HG03354 (cell line): ENCODE data around the gene MUC15.

ENCODE experiments used
- ATAC-seq: cut with Tn5 transposase; IDR thresholded peaks from one replicate; pipeline ENCODE4 v1.9.1; 2021; ENCODE audit warnings: mild to moderate bottlenecking; ENCODE audit not compliant: unreplicated experiment, poor library complexity, severe bottlenecking

The MUC15 gene

DNA sequence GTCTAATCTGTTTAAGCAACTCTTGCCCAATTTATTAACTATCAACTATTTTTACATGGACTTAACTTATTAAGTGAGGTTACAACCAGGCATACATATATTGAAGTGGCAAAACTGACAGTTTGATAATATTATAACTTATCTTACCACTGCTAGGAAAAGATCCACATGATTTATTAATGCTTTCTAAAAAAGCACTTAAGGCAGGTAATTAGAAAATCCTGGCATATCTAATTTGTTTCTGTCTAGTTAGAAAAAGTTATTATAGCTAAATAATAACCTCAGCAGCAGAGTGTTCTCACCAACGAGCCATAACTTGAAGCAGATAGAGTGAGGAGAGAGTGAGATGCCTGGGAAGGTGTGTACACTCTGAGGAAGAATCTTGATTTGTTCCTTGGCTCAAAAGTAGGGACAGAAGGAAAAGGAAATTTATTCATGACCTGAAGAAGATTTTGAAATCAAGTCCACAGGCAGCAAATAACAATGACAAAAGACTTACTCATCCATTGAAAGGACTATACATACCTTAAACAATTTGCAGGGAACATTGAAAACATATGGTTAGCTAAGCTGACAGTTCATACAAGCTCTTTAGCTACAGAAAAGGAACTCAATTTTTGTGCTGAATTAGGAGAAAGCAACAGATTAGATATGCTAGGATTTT is 7.1 kb upstream of the MUC15 start:
- ATAC-seq, result no peak

DNA sequence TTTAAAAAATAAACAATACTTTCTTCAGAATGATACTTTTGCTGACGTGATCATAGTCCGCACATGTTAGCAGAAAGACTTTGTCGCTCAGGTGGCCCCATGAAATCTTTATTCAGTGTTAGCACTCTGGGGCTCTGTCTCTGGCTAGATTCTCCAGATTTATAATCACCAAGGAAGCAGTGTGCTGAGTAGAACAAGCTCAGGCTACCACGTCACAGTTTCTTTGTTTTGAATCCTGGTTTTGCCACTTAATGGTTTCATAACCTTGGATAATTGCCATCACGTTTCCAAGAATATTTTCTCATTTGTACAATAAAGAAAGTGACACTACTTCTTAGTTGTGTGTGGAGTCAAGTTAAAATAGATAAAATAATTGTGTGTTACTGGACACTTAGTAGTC is 3.9 kb upstream of the MUC15 start:
- ATAC-seq, result no peak

DNA sequence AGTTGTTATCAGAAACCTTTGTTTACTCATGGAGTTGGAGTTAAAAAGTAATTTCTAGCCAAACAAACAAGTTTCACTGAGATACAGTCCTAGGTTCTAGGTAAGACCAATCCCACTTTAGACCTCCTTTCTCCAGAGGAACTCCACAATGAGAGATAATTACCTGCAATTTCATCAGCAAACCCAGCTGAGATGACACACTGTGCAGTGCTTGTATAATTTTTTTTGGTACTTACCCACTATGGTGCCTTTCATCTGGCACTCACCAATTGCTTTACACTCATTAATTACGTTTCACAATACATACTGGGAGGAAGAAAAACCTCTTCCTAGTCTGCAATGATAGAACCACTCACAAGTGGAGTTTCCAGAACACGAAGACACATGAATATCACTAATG is 1.8 kb upstream of the MUC15 start:
- no peak for ATAC-seq

DNA sequence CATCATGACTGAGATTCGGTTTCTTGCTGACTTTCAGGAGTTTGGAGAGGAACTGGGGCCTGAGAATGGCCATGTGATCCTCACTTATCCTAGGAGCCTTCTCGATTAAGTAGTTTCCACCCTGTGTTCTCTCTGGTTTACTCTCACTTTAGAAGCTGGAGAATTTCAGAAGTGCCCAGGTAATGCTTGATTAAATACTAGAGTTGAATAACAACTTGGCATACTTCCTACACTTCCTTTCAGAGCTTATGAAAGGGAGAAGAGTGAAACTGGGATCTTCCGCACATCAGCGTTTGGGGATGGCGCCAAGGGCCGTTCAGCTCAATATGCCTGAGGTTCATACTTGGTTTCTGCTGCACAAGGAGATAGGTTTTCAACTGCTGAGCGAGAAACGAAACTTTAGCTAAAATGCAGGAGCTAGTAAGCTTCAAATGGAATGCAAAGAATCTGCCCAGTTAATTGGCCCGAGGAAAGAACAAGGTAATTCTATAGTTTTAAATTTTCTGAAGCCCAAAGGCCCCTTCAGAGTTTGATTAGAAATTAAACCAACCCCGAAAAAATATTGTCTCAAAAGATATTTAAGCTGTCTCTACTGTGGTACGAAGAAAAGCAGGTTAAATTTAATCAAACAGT is 823 bp upstream of the MUC15 start:
- no peak for ATAC-seq

DNA sequence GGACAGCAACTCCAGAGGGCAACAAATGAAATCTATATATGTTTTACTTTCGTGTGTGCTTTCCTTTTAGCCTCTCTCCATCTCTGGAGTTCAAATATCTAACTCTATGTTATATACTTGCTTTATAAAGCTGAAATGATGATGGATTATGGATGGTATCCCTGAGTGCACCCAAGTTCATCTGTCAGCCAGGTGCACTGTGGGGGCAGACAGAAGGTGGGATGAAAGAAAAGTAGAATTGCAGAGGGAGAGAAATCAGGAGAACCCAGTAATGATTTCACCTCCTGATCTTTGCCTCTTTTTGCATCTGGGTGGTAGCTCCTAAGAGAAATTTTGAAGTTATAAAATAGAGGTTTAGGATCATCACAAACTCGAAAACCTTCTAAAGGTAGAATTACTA is 2.4 kb downstream of the MUC15 start:
- no peak for ATAC-seq

DNA sequence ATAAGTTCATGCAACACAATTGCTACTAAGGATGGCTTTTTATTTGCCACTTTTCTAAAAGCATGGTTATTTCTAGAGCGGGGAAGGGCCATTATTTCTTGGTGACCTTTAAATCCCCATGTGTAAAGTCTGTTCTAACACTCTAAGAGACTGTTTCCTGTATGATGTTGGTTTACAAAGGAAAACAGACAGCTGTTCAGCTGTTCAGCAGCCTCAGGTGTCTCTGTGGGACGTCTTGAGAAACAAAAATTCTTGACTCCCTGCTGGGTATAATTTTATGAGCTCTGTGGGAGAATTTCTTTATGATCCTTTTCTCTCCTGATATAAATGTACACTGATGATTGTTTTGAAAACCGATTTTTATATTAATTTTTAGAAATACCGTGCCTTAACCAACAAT is 13.9 kb downstream of the MUC15 start:
- ATAC-seq, result no peak

DNA sequence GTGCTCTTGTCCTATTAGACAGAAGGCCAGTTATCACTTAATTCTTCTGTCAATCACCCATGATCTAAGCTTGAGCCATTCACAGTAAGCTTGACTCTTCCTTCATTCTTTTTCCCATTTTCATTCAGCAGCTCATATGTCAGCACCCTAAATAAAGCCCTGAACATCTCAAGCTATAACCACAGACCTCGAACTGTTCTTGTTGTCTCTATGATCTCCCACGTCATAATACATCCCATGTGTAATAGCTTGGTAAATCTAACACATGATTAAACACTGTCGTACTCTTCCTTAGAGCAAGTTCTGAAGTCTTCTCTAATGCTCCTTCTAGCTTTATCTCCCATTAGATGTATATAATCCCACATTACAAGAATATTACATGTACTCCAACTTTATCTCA is 14.4 kb downstream of the MUC15 start:
- ATAC-seq, result no peak

DNA sequence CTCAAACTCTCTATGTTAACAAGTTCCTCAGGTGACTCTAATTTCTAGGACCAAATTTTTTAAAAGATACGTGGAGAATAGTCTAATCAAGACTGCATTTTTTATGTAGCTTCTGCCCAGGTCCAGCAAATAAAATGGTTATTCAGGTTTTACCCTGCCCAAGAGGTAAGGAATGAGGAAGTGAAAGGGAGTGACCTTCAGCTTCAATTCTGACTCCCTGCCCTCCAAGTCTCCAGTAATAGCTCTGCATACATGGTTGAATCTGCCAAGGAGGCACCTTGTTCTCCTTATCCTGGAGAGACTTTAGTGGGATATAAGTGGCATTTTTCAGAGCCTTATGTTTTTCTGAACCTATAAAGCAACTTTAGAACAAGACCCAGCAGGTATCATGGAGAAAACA is 15.5 kb downstream of the MUC15 start:
- no peak for ATAC-seq

DNA sequence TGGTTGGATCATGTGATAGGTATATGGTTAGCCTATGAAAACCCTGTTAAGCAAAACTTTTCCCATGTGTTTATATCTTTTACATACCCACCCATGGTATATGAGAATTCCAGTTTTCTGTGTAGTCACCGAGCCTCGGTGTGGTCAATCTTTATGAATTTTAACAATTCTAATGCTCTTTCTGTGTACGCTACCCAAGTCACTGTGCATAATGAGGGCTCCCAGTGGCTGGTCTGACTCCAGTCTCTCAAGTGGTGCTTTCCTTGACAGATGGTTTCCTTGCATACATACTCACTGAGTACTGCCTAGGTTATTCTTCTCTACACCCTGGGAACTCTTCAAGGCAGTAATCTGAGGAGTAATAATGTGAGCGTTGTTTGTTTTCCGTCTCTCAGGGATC is 17.6 kb downstream of the MUC15 start:
- ATAC-seq, result no peak

DNA sequence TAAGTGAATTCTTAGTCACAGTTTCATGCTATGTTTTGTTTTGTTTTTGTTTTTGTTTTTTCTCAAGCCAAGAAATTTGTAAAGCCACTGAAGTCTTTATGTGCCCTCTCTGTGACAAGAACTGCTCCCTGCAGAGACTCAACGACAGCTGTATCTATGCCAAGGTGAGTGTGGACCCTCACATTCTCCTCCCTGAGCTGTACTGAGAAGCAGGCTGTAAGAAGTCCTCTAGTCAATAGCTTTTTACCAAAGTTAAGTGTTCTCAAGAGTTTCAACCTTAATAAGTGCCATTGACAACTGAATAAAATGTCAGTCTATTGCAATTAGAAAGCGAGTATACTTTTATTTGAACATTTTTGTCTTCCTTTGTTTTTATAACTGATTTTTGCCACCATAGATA is 18.9 kb downstream of the MUC15 start:
- ATAC-seq, result no peak

DNA sequence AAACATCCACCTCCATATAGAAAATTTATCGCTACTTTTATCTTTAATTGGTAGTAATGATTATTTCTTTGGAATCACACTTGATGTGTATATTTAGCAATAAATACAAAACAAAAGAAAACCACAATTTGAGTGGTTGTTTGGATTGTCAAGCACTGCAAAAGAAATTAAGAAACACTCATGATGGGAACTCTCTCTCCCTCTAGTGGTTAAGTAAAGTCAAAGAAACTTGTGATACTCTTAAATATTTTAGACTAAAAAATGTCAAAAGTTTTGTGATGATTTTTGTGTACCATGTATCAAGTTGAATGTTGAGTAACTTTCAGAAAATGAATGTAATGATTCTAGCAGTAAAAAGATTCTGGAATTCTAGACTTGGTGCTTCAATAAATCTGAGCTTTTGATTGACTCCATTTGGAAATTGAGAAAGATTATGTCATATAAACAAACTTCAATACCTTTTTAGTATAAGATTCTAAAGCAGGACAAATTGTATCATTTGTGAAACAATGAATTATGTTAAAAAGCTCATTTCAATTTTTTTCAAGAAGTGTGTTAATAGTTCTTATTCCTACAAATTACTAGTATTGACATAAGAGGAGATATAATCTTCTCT is 20.8 kb downstream of the MUC15 start:
- no peak for ATAC-seq

DNA sequence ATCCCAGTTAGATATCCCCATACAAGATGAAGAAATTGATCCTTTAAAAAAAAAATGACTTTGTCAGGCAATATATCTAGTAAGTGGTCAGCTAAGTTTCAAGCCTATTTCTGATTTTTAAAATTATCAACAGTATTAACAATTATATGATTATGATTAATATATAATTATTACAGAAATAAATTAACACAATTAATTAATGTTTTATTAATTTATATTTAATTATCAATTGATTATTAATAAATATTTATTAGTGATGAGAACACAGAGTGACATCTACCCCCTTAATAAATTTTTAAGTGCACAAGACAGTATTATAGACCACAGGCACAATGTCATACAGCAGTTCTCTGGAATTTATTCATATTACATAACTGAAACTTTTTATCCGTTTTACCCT is 22.0 kb downstream of the MUC15 start:
- ATAC-seq, result no peak

DNA sequence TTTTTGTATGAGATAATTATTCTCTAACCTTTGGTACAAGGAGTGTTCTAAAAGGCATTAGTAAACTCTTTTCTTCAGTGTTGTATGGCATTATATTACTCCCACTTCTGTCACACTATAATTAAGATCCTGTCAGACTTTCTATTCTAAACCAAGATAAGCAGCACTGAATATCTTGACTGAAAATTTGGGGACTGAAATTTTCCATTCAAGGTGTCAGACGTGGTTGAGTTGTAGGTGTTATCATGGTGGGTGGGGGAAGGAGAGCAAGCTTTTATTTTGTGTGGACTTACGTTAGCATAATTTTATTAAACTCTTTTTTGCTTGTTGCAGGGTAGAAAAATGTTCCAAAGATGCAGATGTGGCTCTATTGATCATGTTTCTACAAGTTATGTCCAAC is 22.9 kb downstream of the MUC15 start:
- ATAC-seq, result no peak

DNA sequence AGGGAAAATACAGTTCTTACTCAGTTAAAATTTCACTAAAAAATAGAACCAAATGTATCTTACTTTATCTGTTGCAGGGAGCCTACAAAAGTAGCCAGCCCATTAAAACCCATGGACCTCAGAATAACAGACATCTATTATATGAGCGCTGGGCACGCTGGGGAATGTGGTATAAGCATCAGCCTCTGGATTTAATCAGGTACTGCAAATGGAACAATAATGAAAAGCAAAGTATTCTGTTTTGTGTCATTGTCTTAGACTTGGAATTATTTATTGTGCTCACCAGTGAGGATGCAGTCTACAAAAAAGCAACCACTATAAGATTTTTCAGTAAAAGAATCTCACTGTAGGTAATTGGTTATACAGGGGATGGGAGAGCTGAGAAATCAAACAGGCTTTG is 30.2 kb downstream of the MUC15 start:
- ATAC-seq, result no peak

DNA sequence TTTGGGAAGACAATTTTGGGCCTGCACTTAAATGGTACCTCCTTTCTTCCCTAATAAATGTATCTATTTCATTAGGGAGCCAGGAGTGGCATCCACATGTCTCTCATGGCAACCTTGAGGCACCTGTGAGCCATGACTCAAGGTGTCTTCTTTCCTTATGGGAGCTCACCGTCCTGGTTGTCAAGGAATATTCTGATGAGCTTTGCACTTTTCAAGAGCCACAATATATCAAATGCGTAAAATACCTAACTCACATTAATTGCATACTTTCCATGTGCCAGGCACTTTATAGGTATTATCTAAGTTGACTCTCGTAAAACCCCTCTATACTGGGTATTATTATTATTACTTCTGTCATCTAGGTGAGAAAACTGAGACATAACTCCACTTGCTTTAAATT is 32.5 kb downstream of the MUC15 start:
- no peak for ATAC-seq

DNA sequence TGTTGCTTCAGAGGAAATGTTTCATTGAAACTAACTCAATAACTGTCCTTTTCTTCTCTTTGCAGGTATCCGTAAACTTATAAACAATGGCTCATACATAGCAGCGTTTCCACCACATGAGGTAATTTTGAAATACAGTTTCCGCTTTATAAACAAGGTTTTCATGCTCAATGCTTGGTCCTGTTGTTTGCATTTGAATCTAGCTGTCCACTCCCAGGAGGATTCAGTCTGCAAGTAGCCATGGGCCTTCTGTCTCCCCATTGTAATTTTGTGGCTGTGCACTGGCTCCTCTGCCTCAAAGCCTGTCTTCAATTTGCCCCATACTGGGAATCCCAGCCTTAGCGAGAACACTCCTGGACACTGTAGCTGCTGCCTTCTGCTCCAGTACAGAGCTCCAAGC is 34.7 kb downstream of the MUC15 start:
- no peak for ATAC-seq

DNA sequence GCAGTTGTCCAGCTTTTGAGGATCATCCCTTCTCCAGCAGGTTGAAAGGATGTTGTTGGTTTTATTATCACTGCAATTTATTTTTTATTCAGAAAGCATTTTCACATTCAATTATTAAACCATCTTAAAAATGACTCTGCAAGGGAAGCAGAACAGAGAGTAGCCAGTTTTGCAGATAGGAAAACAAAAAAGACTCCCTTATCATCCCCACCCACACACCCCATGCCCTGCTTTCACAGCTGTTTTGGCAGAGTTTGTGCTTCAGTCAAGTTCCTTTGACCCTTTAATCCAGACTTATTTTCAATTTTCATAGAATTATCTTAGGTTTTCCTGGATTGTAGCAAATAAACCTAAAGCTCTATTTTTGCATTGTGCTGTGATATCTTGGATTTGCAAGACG is 44.4 kb downstream of the MUC15 start:
- no peak for ATAC-seq

DNA sequence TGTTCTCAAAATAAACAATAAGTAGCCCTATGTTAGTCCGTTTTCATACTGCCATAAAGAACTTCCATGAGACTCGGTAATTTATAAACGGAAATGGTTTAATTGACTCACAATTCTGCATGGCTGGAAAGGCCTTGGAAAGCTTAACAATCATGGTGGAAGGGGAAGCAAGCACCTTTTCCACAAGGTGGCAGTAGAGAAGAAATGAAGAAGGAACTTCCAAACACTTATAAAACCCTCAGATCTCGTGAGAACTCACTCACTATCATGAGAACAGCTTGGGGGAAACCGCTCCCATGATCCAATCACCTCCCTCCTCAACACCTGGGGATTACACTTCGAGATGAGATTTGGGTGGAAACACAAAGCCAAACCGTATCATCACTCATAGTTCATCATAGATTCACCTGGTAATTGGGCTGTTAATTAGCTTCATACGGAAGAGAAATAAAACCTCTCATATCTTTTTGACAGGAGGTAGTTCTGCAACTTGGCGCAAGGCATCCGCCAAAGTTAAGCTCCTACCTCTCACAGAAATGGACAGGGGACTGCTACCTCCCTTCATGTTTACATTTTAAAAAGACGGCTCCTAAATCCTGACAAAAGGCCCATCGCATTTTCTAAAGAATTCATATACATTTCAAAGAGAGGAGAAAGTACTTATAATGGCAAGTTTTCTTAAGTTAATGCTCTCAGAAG is 49.0 kb downstream of the MUC15 start:
- ATAC-seq, result no peak

DNA sequence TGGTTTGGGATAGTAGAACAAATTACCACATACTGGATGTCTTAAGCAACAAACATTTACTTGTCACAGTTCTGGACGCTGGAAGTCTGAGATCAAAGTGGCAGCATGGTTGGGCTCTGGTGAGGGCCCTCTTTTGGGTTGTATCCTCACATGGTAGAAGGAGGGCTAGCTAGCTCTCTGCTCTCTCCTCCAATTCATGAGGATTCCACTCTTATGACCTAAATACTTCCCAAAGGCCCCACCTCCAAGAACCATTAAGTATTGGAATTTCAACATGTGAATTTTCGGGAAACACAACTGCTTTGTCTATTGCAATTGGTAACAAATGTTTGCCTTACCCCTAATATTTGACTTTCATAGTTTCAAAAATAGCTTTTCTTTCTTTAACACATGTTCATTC is 52.6 kb downstream of the MUC15 start:
- ATAC-seq, result no peak

DNA sequence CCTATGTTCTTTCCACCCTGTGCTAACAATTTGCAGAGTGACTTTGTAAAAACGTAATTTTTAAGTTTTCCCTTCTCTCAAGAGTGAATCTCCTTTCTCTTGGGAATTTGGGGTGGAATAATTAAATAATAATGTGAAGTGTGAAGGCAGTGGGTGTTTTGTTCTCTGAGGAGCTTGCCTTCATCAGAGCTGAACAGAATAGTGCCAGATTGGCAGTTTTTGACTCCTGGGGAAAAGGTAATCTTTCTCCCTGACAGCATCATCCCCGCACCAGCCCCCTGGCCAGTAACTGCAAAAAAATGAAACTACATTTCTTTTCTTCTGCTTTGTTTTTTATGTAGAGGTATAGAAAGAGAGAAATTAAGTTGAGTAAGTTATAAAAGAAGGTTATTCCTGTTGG is 59.9 kb downstream of the MUC15 start:
- no peak for ATAC-seq

DNA sequence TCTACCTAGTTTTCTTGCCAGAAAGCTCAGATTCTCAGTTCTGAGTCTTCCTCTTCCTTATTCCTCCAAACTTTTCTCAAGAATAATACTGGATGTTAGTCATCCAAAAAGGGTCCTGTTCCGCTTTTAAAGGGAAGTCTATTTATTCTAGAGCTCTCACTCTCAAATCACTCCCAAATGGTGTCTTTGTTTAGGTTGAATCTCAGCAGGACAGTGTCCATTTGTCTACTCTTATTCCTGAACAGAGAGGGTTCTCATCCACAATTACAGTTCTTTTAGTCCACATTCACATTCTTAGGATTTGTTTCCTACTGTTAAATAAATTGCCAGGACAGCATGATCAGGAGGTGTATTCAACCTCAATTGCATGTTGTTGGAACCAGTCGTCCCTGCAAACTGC is 61.3 kb downstream of the MUC15 start:
- no peak for ATAC-seq
